ENCODE results near the gene ZC3H10. TPM values are rescaled to one million over a fixed set of nuclear protein-coding genes. Genes with fewer than 3 reads are reported as not detected.

The ZC3H10 gene
- total and polyA plus RNA-seq, 2 of the 13 experiments (the other 11 are each of a cell fraction or from before 2014, with no cell fraction given) = 0.70 to 2.3 TPM

- TF ChIP-seq, protein P1, sequence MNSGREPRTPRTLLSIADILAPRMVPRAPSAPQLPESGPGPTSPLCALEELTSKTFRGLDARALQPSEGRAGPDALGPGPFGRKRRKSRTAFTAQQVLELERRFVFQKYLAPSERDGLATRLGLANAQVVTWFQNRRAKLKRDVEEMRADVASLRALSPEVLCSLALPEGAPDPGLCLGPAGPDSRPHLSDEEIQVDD (CRISPR knock-in tag; IDR thresholded peaks at IDR 0.05; ENCODE audit: borderline replicate concordance) = no peak
- TF ChIP-seq TAF15 (IDR thresholded peaks at IDR 0.05; ENCODE audit: low read depth, low read length, poor library complexity, severe bottlenecking) (no peak), NCOA2 (CRISPR knock-in tag; IDR thresholded peaks at IDR 0.05) (no peak), ESRRA (CRISPR knock-in tag; IDR thresholded peaks at IDR 0.05; ENCODE audit: low read depth) (no peak; the same call in 1 of the 2 replicates), USF2 (IDR thresholded peaks at IDR 0.05; ENCODE audit: low read depth, low read length) (no peak), USF2 (CRISPR knock-in tag; IDR thresholded peaks at IDR 0.05; ENCODE audit: borderline replicate concordance) (no peak), NRL (CRISPR knock-in tag; IDR thresholded peaks at IDR 0.05; ENCODE audit: borderline replicate concordance) (no peak), KDM5A (IDR thresholded peaks at IDR 0.05; ENCODE audit: borderline replicate concordance, low read length) (peak; percentile 69; the same call in 1 of the 2 replicates), ZNF326 (CRISPR knock-in tag; IDR thresholded peaks at IDR 0.05; ENCODE audit: borderline replicate concordance) (no peak), SNRNP70 (IDR thresholded peaks at IDR 0.05; ENCODE audit: low read depth, low read length) (no peak), IRF2 (CRISPR knock-in tag; IDR thresholded peaks at IDR 0.05) (peak; percentile 81; the same call in 1 of the 2 replicates), HIVEP1 (CRISPR knock-in tag; IDR thresholded peaks at IDR 0.05) (no peak), RBM39 (IDR thresholded peaks at IDR 0.05; ENCODE audit: low read depth, low read length, poor library complexity, severe bottlenecking) (no peak), ZNF44 (CRISPR knock-in tag; IDR thresholded peaks at IDR 0.05) (no peak), ZSCAN29 (CRISPR knock-in tag; conservative IDR thresholded peaks at IDR 0.05) (no peak), ZNF737 (CRISPR knock-in tag; IDR thresholded peaks at IDR 0.05; ENCODE audit: borderline replicate concordance) (no peak), ZFP1 (CRISPR knock-in tag; IDR thresholded peaks at IDR 0.05) (no peak)
- TF ChIP-seq, protein P2, sequence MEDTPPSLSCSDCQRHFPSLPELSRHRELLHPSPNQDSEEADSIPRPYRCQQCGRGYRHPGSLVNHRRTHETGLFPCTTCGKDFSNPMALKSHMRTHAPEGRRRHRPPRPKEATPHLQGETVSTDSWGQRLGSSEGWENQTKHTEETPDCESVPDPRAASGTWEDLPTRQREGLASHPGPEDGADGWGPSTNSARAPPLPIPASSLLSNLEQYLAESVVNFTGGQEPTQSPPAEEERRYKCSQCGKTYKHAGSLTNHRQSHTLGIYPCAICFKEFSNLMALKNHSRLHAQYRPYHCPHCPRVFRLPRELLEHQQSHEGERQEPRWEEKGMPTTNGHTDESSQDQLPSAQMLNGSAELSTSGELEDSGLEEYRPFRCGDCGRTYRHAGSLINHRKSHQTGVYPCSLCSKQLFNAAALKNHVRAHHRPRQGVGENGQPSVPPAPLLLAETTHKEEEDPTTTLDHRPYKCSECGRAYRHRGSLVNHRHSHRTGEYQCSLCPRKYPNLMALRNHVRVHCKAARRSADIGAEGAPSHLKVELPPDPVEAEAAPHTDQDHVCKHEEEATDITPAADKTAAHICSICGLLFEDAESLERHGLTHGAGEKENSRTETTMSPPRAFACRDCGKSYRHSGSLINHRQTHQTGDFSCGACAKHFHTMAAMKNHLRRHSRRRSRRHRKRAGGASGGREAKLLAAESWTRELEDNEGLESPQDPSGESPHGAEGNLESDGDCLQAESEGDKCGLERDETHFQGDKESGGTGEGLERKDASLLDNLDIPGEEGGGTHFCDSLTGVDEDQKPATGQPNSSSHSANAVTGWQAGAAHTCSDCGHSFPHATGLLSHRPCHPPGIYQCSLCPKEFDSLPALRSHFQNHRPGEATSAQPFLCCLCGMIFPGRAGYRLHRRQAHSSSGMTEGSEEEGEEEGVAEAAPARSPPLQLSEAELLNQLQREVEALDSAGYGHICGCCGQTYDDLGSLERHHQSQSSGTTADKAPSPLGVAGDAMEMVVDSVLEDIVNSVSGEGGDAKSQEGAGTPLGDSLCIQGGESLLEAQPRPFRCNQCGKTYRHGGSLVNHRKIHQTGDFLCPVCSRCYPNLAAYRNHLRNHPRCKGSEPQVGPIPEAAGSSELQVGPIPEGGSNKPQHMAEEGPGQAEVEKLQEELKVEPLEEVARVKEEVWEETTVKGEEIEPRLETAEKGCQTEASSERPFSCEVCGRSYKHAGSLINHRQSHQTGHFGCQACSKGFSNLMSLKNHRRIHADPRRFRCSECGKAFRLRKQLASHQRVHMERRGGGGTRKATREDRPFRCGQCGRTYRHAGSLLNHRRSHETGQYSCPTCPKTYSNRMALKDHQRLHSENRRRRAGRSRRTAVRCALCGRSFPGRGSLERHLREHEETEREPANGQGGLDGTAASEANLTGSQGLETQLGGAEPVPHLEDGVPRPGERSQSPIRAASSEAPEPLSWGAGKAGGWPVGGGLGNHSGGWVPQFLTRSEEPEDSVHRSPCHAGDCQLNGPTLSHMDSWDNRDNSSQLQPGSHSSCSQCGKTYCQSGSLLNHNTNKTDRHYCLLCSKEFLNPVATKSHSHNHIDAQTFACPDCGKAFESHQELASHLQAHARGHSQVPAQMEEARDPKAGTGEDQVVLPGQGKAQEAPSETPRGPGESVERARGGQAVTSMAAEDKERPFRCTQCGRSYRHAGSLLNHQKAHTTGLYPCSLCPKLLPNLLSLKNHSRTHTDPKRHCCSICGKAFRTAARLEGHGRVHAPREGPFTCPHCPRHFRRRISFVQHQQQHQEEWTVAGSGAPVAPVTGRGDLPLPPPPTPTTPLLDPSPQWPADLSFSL (CRISPR knock-in tag; IDR thresholded peaks at IDR 0.05) = no peak
- TF ChIP-seq, protein P3, sequence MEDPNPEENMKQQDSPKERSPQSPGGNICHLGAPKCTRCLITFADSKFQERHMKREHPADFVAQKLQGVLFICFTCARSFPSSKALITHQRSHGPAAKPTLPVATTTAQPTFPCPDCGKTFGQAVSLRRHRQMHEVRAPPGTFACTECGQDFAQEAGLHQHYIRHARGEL (CRISPR knock-in tag; IDR thresholded peaks at IDR 0.05) = no peak
These were observed 34.2 kb downstream of the ZC3H10 start, which contains the start of gene MYL6B (continued) for GRCh38 chr12:56152132-56152755.

Data from HepG2 (cell line).